ENCODE results near the gene SAP30.

SAP30 gene

DNA sequence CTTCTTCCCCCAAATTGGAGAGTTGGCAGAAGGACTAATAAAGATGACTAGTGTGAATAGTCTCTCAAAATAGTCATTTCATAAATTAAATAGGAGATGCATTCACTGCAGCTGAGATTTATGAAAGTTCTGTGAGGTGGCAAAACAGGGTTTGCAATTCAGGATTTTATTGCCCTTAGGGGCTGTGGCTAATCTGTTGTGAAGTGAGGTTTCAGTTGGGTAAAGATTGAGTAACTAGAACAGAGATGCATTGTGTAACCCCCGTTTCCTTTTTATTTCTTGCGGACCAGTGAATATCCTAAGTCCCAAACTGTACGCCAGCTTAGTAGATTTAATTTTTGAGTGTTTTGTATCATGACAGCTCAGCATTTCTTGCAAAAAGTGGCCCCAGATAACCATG lies 44.3 kb downstream of the SAP30 start:
- DNase-seq (ENCODE audit: low read depth) = no peak

- no peak for DNase-seq (ENCODE audit: low read depth)
Observed at GRCh38 chr4:173415885-173416653, 45.3 kb downstream of the SAP30 start.

DNA sequence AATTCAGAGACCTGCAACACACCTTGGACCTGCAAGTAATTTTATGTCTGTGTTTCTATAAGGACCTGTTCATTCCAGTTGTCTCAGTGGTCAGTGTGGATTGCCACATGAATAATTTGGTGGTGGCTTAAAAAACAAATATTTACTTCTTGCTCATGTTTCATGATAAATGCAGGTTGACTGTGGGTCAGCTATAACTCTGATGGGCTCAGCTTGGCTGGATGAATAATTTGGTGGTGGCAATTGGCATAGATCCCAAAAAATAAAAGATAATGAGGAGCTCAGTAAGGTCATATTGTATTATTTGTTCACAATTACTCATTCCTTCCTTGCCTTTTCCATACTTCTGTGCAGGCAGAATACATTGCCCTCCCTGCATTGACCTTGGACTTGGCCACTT lies 47.1 kb downstream of the SAP30 start:
- no peak for DNase-seq (ENCODE audit: low read depth)

DNA sequence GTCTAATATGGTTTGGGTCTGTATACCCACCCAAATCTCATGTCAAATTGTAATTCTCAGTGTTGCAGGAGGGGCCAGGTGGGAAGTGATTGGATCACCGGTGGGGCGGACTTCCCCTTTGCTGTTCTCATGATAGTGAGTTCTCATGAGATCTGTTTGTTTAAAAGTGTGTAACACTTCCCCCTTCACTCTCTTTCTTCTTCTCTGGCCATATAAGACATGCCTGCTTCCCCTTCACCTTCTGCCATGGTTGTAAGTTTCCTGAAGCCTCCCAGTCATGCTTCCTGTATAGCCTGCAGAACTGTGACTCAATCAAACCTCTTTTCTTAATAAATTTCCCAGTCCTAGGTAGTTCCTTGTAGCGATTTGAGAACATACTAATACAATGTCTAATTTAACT lies 47.9 kb downstream of the SAP30 start:
- no peak for DNase-seq (ENCODE audit: low read depth)

- no peak for DNase-seq (ENCODE audit: low read depth)
Observed at GRCh38 chr4:173420324-173420752, 49.6 kb downstream of the SAP30 start.

DNA sequence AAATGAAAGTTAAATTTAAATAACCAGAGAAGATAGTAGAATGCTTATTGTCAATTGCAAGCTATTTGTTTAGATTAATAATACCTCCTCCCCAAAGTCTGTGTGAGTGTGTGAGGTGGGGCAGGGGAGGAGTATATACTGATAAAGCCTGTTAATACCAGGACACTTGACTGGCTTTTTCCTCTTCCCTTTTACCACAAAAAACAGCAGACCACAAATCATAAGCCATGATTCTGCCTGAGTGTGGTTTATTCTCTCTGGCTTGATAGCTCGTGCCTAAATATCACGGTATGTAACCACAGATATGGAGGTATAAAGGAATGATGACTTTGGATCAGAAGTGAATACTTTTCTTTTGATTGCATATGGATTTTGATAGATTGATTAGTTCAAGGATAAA lies 50.0 kb downstream of the SAP30 start:
- no peak for DNase-seq (ENCODE audit: low read depth)

GRCh38 chr4:173424899-173425805 lies 54.4 kb downstream of the SAP30 start:
- no peak for DNase-seq (ENCODE audit: low read depth)

GRCh38 chr4:173426064-173426463 lies 55.3 kb downstream of the SAP30 start:
- no peak for DNase-seq (ENCODE audit: low read depth)

Measured in stimulated activated CD8-positive, alpha-beta memory T cell treated with anti-CD3 and anti-CD28 coated beads, Interleukin-15, amount 100 ng/mL, for 24 hours (primary cell).